Panc1 (cell line): Measurements from ENCODE around the gene SLC39A12.

Source experiments
- SIN3A ChIP-seq: IDR thresholded peaks from 2 replicates; pipeline ENCODE4 v1.6.1; 2012; ENCODE audit warnings: low read depth, mild to moderate bottlenecking, low read length, moderate library complexity, borderline replicate concordance; ENCODE audit not compliant: insufficient read depth
- TF ChIP-seq, protein P1 (sequence below): fragments of 450-650 bp; IDR thresholded peaks from 2 replicates; pipeline ENCODE4 v1.5.1; 2017; ENCODE audit warnings: mild to moderate bottlenecking
- TF ChIP-seq, protein P2 (sequence below), 2 experiments: IDR thresholded peaks; 2 replicates each; pipeline ENCODE4 v1.6.1; 2011 to 2012; ENCODE audit warnings: low read depth in 2 of 2, control low read depth in 1 of 2, low read length in 1 of 2, mild to moderate bottlenecking in 1 of 2, moderate library complexity in 1 of 2; ENCODE audit not compliant: insufficient read depth in 1 of 2

DNA sequence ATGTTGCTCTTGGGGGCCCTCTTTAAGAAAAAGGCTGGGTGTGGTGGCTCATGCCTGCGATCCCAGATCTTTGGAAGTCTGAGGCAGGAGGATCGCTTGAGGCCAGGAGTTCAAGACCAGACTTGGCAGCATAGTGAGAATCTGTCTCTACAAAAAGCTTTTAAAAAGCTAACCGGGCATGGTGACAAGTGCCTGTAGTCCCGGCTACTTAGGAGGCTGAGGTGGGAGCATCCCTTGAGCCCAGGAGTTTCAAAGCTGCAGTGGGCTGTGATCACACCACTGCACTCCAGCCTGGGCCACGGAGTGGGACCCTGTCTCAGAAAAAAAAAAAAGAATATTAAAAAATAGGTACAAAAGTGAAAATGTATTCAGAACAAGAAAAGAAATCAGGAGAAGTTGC, 38.1 kb upstream of the SLC39A12 start:
- TF ChIP-seq, protein P1, sequence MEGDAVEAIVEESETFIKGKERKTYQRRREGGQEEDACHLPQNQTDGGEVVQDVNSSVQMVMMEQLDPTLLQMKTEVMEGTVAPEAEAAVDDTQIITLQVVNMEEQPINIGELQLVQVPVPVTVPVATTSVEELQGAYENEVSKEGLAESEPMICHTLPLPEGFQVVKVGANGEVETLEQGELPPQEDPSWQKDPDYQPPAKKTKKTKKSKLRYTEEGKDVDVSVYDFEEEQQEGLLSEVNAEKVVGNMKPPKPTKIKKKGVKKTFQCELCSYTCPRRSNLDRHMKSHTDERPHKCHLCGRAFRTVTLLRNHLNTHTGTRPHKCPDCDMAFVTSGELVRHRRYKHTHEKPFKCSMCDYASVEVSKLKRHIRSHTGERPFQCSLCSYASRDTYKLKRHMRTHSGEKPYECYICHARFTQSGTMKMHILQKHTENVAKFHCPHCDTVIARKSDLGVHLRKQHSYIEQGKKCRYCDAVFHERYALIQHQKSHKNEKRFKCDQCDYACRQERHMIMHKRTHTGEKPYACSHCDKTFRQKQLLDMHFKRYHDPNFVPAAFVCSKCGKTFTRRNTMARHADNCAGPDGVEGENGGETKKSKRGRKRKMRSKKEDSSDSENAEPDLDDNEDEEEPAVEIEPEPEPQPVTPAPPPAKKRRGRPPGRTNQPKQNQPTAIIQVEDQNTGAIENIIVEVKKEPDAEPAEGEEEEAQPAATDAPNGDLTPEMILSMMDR = no peak
- TF ChIP-seq SIN3A = no peak
- TF ChIP-seq, protein P2, sequence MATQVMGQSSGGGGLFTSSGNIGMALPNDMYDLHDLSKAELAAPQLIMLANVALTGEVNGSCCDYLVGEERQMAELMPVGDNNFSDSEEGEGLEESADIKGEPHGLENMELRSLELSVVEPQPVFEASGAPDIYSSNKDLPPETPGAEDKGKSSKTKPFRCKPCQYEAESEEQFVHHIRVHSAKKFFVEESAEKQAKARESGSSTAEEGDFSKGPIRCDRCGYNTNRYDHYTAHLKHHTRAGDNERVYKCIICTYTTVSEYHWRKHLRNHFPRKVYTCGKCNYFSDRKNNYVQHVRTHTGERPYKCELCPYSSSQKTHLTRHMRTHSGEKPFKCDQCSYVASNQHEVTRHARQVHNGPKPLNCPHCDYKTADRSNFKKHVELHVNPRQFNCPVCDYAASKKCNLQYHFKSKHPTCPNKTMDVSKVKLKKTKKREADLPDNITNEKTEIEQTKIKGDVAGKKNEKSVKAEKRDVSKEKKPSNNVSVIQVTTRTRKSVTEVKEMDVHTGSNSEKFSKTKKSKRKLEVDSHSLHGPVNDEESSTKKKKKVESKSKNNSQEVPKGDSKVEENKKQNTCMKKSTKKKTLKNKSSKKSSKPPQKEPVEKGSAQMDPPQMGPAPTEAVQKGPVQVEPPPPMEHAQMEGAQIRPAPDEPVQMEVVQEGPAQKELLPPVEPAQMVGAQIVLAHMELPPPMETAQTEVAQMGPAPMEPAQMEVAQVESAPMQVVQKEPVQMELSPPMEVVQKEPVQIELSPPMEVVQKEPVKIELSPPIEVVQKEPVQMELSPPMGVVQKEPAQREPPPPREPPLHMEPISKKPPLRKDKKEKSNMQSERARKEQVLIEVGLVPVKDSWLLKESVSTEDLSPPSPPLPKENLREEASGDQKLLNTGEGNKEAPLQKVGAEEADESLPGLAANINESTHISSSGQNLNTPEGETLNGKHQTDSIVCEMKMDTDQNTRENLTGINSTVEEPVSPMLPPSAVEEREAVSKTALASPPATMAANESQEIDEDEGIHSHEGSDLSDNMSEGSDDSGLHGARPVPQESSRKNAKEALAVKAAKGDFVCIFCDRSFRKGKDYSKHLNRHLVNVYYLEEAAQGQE (IDR thresholded peaks at IDR 0.05; ENCODE audit: insufficient read depth in 1 of 2, low read depth in 2 of 2, low read length in 1 of 2) = no peak
